HL-60/S4 treated with retinoic acid at 250 ng/mL for 4 days and 3 days (cell line): ENCODE data around the gene PQBP1.
"Not testable (repeated sequence)": the region's sequence is repeated elsewhere in the genome, so short reads cannot be mapped to it uniquely, and the experiment has no call there.

Source experiments
- in situ Hi-C: fragments of 300-500 bp; cut with MboI; formaldehyde crosslinking; loops from 2 replicates; pipeline ENCODE4 v1.7.0; 2022; ENCODE audit warnings: low sequenced_read_pairs

The PQBP1 gene

GRCh38 chrX:48897625-48898306 lies at the start of gene PQBP1, which contains the start of gene TIMM17B:
Gene PQBP1, plus strand, starts transcription at chrX:48897930. Its CDS starts 580 bp downstream, at chrX:48898510.
Gene TIMM17B, minus strand, starts transcription at chrX:48897768. Its CDS starts 19 bp downstream, at chrX:48897749.
- in situ Hi-C loops = no loop called here

DNA sequence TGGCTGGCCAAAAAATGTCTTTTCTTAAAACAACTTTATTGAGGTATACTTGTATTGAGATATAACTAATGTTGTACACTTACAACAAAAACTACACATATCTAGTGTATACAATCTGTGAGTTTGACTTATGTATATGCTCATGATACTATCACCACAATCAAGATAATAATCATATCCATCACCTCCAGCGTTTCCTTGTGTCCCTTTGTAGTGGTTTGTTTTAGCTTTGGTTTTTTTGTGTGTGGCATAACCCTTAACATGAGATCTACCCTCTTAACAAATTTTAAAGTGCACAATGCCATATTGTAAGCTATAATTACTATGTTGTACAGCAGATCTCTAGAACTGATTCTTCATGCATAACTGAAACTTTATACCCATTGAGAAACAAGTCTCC lies 48.9 kb upstream of the PQBP1 start:
- in situ Hi-C loops = no loop called here

DNA sequence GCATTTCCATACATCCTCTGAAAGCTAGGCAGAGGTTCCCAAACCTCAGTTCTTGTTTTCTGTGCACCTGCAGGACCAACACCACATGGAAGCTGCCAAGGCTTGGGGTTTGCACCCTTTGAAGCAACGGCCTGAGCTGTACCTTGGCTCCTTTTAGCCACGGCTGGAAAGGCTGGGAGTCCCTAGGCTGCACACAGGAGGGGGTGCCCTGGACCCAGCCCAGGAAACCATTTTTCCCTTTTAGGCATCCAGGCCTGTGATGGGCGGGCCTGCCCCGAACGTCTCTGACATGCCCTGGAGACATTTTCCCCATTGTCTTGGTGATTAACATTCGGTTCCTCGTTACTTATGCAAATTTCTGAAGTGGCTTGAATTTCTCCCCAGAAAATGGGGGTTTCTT lies 44.9 kb upstream of the PQBP1 start:
- in situ Hi-C loops = no loop called here

GRCh38 chrX:48853494-48853893 lies 44.2 kb upstream of the PQBP1 start:
- in situ Hi-C loops = not testable (repeated sequence)

DNA sequence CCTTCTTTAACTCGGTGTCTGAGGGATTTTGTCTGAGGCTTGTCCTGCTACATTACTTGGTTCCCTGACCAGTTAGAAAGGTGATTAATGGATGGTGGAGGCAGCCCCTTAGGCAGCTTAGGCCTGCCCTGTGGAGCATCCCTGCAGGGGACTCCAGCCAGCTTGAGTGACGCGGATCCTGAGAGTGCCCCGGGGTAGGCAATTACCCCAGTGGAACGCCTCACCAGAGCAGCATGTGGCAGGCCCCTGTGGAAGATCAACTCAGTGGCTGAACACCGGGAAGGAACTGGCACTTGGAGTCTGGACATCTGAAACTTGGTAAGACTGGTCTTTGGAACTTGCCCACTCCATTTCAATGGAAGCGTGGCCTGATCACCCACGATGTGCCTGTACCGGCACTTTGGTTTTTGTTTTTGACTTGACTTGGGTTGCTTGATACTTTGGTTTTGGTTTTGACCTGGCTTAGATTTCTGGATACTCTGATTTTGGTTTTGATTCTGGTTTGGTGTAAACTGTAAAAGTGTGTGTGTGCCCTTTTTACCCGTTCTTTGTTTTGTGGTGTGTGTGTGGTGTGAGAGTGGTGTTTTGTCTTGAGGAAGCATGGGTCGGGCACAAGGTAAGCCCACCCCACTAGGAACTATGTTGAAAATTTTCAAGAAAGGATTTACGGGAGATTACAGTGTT lies 43.5 kb upstream of the PQBP1 start:
- in situ Hi-C loops = not testable (repeated sequence)

- in situ Hi-C loops = no loop called here
These were observed 42.8 kb upstream of the PQBP1 start for GRCh38 chrX:48854898-48855297.

GRCh38 chrX:48864210-48864609 lies 33.5 kb upstream of the PQBP1 start:
- in situ Hi-C loops = no loop called here

DNA sequence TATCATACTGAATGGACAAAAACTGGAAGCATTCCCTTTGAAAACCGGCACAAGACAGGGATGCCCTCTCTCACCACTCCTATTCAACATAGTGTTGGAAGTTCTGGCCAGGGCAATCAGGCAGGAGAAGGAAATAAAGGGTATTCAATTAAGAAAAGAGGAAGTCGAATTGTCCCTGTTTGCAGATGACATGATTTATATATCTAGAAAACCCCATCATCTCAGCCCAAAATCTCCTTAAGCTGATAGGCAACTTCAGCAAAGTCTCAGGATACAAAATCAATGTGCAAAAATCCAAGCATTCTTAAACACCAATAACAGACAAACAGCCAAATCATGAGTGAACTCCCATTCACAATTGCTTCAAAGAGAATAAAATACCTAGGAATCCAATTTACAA lies 25.7 kb upstream of the PQBP1 start:
- in situ Hi-C loops = not testable (repeated sequence)

- in situ Hi-C loops = not testable (repeated sequence)
These were observed 20.8 kb upstream of the PQBP1 start for GRCh38 chrX:48876944-48877343.

DNA sequence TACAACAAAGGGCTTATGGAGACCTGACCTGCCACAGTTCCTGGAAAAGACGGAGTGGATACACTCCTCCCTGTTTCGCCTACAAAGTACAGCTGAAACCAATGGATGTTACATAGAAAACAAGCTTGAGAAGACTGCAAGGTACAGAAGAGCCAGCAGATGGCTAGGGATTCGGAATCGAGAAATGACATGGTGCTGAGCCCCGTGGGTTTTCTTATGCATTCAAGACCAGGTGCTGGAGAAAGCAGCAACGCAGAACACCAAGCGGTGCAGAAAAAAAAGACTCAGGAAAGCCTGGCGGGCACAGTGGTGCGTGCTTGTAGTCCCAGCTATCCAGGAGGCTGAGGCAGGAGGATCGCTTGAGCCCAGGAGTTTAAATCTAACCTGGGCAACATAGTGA lies 14.0 kb upstream of the PQBP1 start:
- in situ Hi-C loops = no loop called here

DNA sequence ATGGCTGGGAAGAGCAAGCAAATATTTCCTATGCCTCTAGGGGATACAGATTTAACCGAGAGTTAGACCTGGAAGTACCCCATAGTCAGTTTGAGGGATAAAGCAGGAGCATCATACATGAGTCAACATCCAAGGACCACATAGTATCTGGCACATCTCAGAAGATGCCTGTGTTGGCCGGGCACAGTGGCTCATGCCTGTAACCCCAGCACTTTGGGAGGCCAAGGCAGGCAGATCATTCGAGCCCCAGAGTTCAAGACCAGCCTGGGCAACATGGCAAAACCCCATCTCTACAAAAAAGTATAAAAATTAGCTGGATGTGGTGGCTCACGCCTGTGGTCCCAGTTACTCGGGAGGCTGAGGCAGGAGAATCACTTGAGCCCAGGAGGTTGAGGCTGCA lies 11.1 kb upstream of the PQBP1 start:
- in situ Hi-C loops = not testable (repeated sequence)

- in situ Hi-C loops = no loop called here
These were observed 7.3 kb upstream of the PQBP1 start for GRCh38 chrX:48890296-48890925.

DNA sequence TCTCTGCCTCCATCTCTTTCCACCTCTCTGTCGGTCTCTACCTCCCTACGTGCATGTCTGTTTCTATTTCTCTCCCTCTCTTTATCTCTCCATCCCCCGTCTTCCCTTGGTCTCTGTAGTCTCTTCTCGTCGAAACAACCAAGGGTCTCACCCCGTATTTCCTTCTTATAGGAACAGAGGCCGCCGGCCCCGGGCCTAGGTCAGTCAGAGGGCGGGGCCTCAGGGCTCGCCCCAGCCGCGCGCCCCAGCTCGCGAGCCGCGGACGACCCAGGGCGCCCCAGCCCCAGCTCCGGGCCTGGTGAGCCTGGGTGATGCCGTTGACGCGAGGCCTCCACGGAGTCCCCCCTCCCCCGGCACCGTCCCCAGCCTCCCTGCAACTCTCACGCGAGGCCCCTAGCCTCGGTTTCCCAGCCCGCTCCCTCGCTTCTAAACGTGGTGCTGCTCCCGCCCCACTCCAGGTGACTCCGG lies 6.8 kb upstream of the PQBP1 start:
- in situ Hi-C loops = no loop called here

DNA sequence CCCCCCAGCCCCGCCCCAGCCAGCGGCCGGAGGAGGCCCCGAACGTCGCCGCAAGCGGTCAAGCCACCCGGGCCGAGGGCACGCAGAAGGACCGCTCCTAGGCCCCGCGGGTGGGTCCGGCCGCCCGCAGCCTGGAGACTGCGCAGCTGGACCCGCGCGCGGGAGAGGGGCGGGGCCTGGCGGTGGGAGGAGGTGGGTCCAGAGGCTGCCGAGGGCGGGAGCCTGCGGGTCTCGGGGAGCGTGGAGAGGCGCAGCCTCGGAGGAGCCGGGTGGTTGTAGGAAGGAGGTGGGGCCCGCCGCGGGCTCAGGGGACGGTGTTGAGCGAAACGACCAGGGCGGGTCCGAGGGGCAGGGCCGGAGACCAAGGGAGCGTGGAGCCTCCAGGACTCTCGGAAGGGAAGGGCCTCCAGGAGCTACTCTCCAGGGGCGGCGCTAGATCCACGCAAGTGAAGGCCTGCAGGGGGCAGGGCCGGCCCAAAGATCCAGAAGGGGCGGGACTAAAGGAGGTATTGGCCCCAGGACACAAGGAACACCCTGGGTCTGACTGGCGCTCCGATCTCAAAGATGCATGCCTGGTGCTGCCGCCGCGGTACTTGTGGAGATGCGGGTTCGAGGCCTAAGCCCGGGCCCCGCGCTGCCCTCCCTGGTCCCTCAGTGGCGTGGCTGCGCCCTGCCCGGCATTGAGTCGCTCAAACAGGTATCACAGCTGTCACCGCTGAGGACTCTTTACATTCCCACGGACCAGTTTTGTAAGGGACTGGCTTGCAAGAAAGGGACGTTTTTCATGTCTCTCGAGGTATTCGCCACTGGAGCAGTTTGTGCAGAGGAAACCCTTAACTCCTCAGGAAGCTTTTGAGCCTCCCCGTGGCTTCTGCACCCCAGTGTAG lies 6.1 kb upstream of the PQBP1 start:
- in situ Hi-C loops = no loop called here

GRCh38 chrX:48892896-48893295 lies 4.8 kb upstream of the PQBP1 start:
- in situ Hi-C loops = no loop called here

GRCh38 chrX:48893556-48894348 lies 4.0 kb upstream of the PQBP1 start:
- in situ Hi-C loops = no loop called here

DNA sequence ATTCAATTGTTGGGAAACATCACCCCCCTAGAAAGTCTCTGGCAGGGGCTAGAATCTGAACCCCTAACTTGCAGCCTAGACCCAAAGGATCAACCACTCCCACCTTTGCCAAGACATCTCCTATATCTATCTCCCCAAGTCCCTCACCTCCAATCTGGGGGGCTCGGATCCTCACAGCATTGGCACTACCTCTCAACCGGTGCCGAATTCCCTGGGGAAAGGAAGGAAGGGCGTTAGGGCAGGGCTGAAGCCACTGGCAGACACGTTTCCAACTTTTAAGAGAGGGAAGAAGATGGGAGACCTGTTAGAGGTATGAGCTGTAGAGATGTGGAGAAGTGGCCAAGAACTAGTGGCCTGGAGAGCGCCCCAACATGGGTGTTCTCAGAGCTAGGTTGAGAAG lies 2.8 kb upstream of the PQBP1 start:
- in situ Hi-C loops = no loop called here

DNA sequence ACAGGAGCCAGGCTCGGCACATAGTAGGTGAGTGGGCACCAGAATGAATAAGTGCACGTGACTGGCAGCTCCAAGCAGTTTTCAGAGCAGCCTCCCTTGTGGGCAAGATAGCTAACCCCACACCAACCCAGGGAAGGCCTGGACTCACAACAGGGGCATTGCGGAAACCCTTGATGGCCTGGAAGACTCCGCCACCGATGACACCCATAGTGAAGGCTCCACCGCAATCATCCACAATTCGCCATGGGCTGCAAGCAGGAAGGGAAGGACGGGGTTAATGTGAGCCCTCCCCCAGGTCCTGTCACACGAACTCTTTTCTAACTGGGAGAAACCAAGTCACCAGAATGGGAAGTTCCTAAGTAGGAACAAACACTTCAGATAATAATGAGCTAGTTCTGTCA lies 1.1 kb upstream of the PQBP1 start:
- in situ Hi-C loops = no loop called here

GRCh38 chrX:48897157-48897624 lies 539 bp upstream of the PQBP1 start:
- in situ Hi-C loops = no loop called here

- in situ Hi-C loops = no loop called here
These were observed 1.3 kb downstream of the PQBP1 start for GRCh38 chrX:48899078-48899410.
